HEK293T (cell line): ENCODE results near the gene MTERF4.

Experiments
- CTCF ChIA-PET: fragments of 350-600 bp; formaldehyde crosslinking; extraction: SDS; loops from one replicate; lab custom pipeline; 2021; ENCODE audit warnings: antibody characterized with exemption, inconsistent platforms; lab: Yijun Ruan, JAX
- POLR2A ChIA-PET: fragments of 350-600 bp; formaldehyde crosslinking; extraction: SDS; loops from one replicate; lab custom pipeline; 2020; ENCODE audit warnings: antibody characterized with exemption, inconsistent platforms; lab: Yijun Ruan, JAX
- DNase-seq: peaks from one replicate; pipeline ENCODE4 v3.0.0; 2012; ENCODE audit warnings: mixed read lengths; ENCODE audit errors: extremely low spot score
- ARNT ChIP-seq: fragments of 450-650 bp; IDR thresholded peaks from 2 replicates; pipeline ENCODE4 v1.6.1; 2017; ENCODE audit warnings: mild to moderate bottlenecking
- BHLHE40 ChIP-seq: fragments of 450-650 bp; IDR thresholded peaks from 2 replicates; pipeline ENCODE4 v1.6.1; 2016; ENCODE audit warnings: mild to moderate bottlenecking, moderate library complexity, borderline replicate concordance
- CTBP1 ChIP-seq: fragments of 450-650 bp; IDR thresholded peaks from 2 replicates; pipeline ENCODE4 v1.6.1; 2016; ENCODE audit warnings: borderline replicate concordance
- ELF4 ChIP-seq: fragments of 450-650 bp; IDR thresholded peaks from 2 replicates; pipeline ENCODE4 v1.6.1; 2017; ENCODE audit warnings: antibody characterized with exemption
- FOXA1 ChIP-seq: fragments of 450-650 bp; IDR thresholded peaks from 2 replicates; pipeline ENCODE4 v1.6.1; 2016; ENCODE audit warnings: mild to moderate bottlenecking
- FOXK2 ChIP-seq: fragments of 450-650 bp; IDR thresholded peaks from 2 replicates; pipeline ENCODE4 v1.6.1; 2016; ENCODE audit warnings: mild to moderate bottlenecking
- FOXM1 ChIP-seq: fragments of 450-650 bp; IDR thresholded peaks from 2 replicates; pipeline ENCODE4 v1.6.1; 2017; ENCODE audit warnings: mild to moderate bottlenecking, borderline replicate concordance
- HDGF ChIP-seq: fragments of 450-650 bp; IDR thresholded peaks from 2 replicates; pipeline ENCODE4 v1.6.1; 2017; ENCODE audit warnings: antibody characterized with exemption, borderline replicate concordance
- L3MBTL2 ChIP-seq: fragments of 450-650 bp; conservative IDR thresholded peaks from 2 replicates; pipeline ENCODE4 v1.6.1; 2016; ENCODE audit warnings: mild to moderate bottlenecking
- LEF1 ChIP-seq: fragments of 450-650 bp; IDR thresholded peaks from 2 replicates; pipeline ENCODE4 v1.6.1; 2017; ENCODE audit warnings: mild to moderate bottlenecking, borderline replicate concordance
- NFRKB ChIP-seq: fragments of 450-650 bp; IDR thresholded peaks from 2 replicates; pipeline ENCODE4 v1.6.1; 2016; ENCODE audit warnings: mild to moderate bottlenecking, moderate library complexity
- SP1 ChIP-seq: fragments of 450-650 bp; IDR thresholded peaks from 2 replicates; pipeline ENCODE4 v1.6.1; 2017
- SUZ12 ChIP-seq: fragments of 450-650 bp; IDR thresholded peaks from 2 replicates; pipeline ENCODE4 v1.6.1; 2016; ENCODE audit warnings: mild to moderate bottlenecking
- TARDBP ChIP-seq: fragments of 450-650 bp; IDR thresholded peaks from 2 replicates; pipeline ENCODE4 v1.6.1; 2016
- ZNF384 ChIP-seq: fragments of 450-650 bp; IDR thresholded peaks from 2 replicates; pipeline ENCODE4 v1.6.1; 2016
- TF ChIP-seq, protein P1 (sequence below): fragments of 450-650 bp; IDR thresholded peaks from 2 replicates; pipeline ENCODE4 v1.6.1; 2016

Gene MTERF4

DNA sequence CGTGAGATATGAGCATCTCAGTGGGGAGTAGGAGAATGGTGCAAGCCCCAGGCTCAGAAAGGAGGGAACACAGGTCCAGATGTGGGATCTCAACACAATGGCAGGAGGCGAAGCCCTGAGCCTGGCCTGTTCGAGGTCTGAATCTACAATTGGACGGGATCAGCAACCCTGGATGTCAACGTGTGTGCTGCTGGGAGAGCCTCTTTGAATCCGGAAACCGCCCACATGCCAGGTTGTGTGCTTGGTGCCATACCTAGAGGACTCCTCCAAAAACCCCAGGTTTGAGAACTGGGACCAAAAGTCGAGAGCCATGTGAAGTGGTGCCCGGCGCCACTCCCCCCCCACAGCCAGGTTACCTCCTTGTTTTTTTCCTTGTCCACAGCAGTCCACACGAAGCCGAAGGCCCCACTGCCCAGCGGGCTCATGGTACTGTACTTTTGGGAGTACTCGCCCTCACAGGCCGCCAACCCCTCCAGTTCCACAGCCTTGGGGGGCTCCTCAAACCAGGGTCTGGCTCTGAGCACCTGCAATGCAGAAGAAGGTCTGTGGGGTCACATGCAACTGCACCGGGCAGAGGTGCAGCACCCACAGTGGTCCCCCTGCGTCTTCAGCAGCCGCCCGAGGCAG, 20.4 kb upstream of the MTERF4 start:
- ChIA-PET POLR2A (no interaction called here), CTCF (no interaction called here)
- TF ChIP-seq FOXA1 (no peak), CTBP1 (no peak), FOXK2 (no peak), SUZ12 (no peak), LEF1 (no peak), ZNF384 (no peak), NFRKB (no peak), ELF4 (no peak), FOXM1 (no peak), HDGF (no peak), SP1 (no peak), TARDBP (no peak), ARNT (no peak), L3MBTL2 (no peak), BHLHE40 (no peak)
- TF ChIP-seq, protein P1, sequence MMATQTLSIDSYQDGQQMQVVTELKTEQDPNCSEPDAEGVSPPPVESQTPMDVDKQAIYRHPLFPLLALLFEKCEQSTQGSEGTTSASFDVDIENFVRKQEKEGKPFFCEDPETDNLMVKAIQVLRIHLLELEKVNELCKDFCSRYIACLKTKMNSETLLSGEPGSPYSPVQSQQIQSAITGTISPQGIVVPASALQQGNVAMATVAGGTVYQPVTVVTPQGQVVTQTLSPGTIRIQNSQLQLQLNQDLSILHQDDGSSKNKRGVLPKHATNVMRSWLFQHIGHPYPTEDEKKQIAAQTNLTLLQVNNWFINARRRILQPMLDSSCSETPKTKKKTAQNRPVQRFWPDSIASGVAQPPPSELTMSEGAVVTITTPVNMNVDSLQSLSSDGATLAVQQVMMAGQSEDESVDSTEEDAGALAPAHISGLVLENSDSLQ: no peak
- DNase-seq: no peak

DNA sequence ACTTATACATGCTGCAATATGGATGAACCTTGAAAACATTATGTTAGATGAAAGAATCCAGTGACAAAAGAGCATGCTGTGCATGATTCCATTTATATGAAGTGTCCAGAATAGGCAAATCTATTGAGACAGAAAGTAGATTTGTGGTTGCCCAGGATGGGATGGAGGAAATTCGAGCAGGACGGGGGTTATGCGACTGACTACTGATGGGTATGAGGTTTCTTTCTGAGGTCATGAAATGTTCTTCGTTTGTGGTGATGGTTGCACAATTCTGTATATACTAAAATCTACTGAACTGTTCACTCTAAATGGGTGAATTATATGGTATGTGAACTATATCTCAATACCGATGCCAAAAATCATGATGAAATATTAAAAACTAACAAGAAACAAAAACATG, 18.9 kb upstream of the MTERF4 start:
- CTCF ChIA-PET: no interaction called here
- no peak for DNase-seq
- POLR2A ChIA-PET: no interaction called here
- TF ChIP-seq ZNF384 (no peak), TARDBP (no peak), BHLHE40 (no peak), ELF4 (no peak), FOXA1 (no peak), L3MBTL2 (no peak), LEF1 (no peak), CTBP1 (no peak), FOXK2 (no peak), ARNT (no peak), NFRKB (no peak), SP1 (no peak), SUZ12 (no peak), FOXM1 (no peak), HDGF (no peak)
- TF ChIP-seq, protein P1: no peak

DNA sequence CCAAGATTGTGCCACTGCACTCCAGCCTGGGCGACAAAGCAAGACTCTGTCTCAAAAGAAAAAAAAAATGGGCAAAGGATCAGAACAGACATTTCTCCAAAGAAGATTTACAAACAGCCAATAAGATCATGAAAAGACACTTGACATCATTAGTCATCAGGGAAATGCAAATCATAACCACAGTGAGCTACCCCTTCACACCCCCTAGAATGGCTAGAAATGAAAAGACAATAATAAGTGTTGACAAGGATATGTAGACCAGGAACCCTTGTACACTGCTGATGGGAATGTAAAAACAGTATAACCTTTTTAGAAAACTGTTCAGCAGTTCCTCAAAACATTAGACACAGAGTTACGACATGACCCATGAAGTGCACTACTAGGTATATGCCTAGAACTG, 18.4 kb upstream of the MTERF4 start:
- CTCF ChIA-PET: no interaction called here
- no peak for DNase-seq
- POLR2A ChIA-PET: no interaction called here
- TF ChIP-seq FOXA1: no peak
- no peak for TF ChIP-seq FOXK2
- TF ChIP-seq CTBP1: no peak
- TF ChIP-seq FOXM1: no peak
- no peak for TF ChIP-seq NFRKB
- TF ChIP-seq, protein P1: no peak
- TF ChIP-seq SUZ12: no peak
- TF ChIP-seq LEF1: no peak
- TF ChIP-seq SP1: no peak
- TF ChIP-seq L3MBTL2: no peak
- TF ChIP-seq ARNT: no peak
- no peak for TF ChIP-seq ZNF384
- TF ChIP-seq ELF4: no peak
- no peak for TF ChIP-seq BHLHE40
- TF ChIP-seq TARDBP: no peak
- no peak for TF ChIP-seq HDGF

DNA sequence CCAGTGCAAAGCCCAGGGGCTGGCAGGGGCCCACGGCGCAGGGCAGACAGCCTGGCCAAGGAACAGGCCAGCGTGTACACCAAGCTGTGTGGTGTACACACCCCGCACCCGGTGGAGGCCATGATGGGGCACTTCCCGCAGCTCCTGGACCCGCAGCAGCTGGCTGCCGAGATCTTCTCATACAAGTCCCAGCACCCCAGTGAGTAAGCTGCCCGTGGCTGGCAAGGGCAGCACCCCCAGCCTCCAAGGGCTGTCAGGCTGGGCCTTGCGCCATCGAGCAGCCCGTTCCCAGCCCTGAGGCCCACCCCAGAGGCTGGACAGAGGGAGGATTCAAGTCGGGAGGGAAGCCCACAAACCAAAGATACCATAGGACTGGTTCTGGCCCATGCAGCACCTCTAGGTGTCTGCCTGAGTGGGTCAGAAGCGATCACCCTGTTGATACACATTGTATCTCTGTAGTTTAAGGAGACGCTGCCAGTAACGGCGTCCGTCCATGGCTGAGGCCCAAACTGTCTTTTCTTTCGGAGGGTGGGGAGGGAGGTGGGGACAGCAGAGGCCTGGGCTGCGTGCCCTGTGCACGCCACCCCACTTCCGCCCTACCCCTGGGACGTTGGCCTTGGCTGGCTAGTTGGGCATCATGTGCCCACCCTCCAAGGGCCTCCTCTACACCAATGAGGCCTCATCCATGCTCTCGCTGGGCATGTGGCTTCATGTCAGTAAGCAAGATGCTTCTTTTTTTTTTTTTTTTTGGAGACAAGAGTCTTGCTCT, 16.8 kb upstream of the MTERF4 start:
- POLR2A ChIA-PET: interaction anchor here (1.3 kb wide), 1 partner anchor 17 kb away, joined by 4 read pairs; the partner anchor contains the start of gene MTERF4
- DNase-seq: no peak
- no peak for TF ChIP-seq NFRKB
- no peak for TF ChIP-seq SUZ12
- no peak for TF ChIP-seq SP1
- TF ChIP-seq, protein P1: no peak
- no peak for TF ChIP-seq LEF1
- TF ChIP-seq CTBP1: no peak
- TF ChIP-seq TARDBP: no peak
- no peak for TF ChIP-seq ZNF384
- TF ChIP-seq ARNT: no peak
- CTCF ChIA-PET: no interaction called here

DNA sequence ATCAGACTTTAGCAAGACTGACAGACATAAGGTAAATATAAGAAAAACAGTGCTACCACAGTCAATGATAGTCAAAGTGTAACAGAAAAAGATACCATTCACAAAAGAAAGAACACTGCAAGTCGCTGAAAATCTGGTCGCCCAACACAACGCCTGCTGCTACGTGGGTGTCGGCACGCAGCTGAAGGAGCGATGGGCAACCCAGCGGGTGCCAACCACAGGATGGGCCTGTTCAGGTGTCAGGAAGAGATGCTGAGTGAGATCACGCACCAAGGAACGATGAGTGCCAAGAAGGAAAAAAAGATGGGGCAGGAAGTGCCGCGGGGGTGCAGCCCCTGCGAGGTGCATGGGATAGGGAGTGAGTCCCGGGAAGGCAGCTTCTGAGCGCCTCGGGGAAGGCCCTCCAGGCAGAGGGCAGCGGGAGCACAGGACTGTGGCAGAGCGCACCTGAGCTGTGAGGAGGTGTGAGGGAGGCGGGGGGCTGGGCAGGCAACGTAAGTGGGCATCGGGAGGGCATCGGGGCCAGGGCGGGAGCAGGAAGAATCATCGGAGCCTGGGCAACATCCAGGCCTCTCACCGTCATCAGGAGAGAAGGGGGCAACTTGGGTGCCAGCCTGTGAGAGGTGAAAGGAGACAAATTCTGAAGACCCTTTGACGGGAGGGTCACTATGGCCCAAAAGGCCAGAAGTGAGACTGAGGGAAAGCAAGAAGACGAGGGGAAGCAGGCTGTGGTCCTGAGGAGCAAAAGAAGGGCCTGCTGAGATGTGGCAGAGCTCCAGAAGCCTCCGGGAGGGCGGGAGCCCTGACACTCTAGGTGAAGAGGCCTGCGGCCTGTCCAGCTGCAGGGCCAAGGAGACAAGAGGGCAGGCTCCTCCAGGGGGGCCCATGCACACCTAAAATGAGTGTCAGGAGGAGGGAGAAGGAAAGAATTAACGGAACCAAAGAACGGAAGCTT, 14.8 kb upstream of the MTERF4 start:
- CTCF ChIA-PET: no interaction called here
- TF ChIP-seq FOXA1: no peak
- TF ChIP-seq ELF4: no peak
- no peak for TF ChIP-seq L3MBTL2
- no peak for TF ChIP-seq SP1
- no peak for TF ChIP-seq SUZ12
- no peak for TF ChIP-seq ZNF384
- no peak for TF ChIP-seq LEF1
- no peak for TF ChIP-seq CTBP1
- TF ChIP-seq ARNT: no peak
- no peak for DNase-seq
- POLR2A ChIA-PET: interaction anchor here (1.3 kb wide), 1 partner anchor 15 kb away, joined by 4 read pairs; the partner anchor contains the start of gene MTERF4
